Hepatocyte (in vitro differentiated cells): Measurements from ENCODE around the gene OST4.

Experiments
- EZH2 ChIP-seq: fragments of 200-600 bp; sonication (generic); IDR thresholded peaks from 2 replicates; pipeline ENCODE4 v1.6.1; 2016; ENCODE audit warnings: antibody characterized with exemption, mild to moderate bottlenecking, borderline replicate concordance
- TF ChIP-seq, protein P1 (sequence below): fragments of 200-600 bp; sonication (generic); IDR thresholded peaks from 2 replicates; pipeline ENCODE4 v1.5.1; 2016; ENCODE audit warnings: antibody characterized with exemption, mild to moderate bottlenecking; ENCODE audit not compliant: poor library complexity

DNA sequence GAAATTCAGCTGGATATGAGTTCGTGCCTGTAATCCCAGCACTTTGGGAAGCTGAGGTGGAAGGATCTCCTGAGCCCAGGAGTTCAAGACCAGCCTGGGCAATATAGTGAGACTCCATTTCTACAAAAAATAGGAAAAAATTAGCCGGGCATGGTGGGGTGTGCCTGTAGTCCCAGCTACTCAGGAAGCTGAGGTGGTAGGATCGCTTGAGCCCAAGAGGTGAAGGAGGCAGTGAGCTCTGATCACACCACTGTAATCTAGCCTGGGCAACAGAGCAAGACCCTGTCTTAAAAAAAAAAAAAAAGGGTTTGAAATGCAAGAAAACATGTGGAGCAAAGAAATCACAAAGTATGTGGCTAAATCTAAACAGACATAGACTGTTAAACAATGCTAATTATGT lies 37.6 kb upstream of the OST4 start:
- TF ChIP-seq, protein P1, sequence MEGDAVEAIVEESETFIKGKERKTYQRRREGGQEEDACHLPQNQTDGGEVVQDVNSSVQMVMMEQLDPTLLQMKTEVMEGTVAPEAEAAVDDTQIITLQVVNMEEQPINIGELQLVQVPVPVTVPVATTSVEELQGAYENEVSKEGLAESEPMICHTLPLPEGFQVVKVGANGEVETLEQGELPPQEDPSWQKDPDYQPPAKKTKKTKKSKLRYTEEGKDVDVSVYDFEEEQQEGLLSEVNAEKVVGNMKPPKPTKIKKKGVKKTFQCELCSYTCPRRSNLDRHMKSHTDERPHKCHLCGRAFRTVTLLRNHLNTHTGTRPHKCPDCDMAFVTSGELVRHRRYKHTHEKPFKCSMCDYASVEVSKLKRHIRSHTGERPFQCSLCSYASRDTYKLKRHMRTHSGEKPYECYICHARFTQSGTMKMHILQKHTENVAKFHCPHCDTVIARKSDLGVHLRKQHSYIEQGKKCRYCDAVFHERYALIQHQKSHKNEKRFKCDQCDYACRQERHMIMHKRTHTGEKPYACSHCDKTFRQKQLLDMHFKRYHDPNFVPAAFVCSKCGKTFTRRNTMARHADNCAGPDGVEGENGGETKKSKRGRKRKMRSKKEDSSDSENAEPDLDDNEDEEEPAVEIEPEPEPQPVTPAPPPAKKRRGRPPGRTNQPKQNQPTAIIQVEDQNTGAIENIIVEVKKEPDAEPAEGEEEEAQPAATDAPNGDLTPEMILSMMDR: no peak
- TF ChIP-seq EZH2: no peak
